Frontal cortex (tissue), 4 donors: ENCODE measurements around the gene LIMS1. TPM values are rescaled to one million over a fixed set of nuclear protein-coding genes. Genes with fewer than 3 reads are reported as not detected.

Experiments used
- DNase-seq, 2 donors: peaks; one replicate each; pipeline ENCODE4 v3.0.0; 2012; ENCODE audit warnings: low spot score in 2 of 2
- FAIRE-seq: peaks from 2 replicates; lab custom pipeline; 2012; peaks lifted over from hg19 to GRCh38; lab: Jason Lieb, UNC
- total RNA-seq: library from RNA; depleted of rRNA; stranded (reverse); fragments of >200 nt; gene quantifications from one replicate; pipeline ENCODE4 v1.2.3, GENCODE V29; 2014
- donor health status: control.
- donor health status: control.
- donor health status: control.

Gene LIMS1
- total RNA-seq, 1 donor from 2014 or later, result 11.8 TPM

DNA sequence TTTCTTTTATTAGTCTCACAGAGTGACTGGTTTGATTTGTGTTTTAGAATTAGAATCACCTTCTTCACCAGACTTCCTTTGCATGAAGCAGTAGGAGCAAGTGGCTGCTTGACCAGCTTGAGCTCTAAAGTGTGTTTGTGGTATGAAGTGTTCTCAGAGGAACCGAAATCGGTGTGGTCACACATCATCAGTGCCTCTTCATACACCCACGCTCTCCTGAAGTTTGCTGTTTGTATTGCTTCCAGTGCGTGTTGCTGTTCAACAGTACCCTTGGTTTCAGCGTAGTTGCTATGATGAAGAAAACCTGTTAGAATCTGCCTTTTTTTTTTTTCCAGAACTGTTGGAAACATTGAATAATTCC is 77.9 kb downstream of the LIMS1 start:
- no peak for DNase-seq
- FAIRE-seq, result no peak

DNA sequence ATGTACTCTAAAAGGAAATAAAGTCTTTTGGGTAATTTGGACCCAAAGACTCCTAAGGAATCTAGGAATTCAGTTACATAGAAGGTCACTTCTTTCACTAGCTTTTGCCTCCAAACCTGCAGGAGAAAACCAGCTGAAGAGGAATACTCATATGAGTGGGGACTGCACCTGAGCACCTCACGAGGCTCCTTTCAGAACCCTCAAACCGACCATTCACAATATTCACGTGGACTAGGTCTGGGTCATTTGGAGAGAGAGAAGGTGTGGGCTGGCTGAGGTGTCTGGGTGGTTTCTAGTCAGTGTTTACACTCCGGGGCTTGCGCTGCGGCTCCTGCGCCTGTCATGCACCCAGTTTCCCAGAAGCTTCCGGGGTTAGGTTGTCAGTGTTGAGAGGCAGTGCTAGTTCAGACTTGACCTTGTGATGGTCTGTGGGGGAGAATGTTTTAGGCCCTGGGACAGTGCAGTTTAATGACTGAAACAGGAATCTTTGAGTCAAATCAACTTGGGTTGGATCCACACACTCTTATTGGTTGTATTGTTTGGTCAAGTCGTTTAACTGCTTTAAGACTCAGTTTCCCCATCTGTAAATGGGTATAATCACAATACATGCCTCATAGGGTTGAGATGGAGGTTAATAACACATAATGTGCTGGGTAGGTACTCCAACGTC is 78.4 kb downstream of the LIMS1 start:
- FAIRE-seq, result no peak
- no peak for DNase-seq

DNA sequence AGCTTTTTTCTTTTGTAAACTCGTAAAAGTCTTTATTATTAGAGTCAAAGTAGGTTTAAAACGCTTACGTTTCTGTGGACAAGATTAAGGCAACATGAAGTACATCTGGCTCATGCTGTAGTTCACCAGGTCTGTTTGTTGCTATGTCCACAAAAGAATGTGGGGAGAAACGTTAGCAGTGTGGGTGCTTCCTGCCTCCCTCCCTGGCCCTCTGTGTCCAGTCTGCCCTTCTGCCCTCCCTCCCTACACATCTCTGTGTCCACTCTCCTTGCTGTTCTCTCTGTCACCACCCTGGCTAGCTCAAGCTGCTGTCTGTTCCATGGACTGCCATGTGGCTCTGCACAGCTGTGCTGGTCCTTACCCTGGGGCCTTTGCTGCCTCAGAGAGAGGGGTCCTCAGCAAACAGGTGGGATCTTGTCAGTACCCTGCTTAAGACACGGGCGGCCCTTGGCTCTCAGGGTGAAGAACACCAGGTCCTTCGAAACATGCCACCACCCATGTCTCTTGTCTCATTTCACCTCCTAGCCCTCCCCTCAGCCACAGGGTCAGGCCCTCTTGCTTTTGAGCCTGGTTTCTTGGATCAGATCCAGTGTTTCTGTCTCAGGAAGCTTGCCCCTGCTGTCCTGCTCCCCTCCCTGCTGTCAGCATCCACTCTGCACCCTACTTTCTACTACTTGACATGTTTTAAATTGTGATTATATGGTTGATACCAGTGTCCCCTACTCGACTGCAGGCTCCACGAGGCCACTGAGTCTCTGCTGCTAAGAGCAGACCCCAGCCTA is 79.2 kb downstream of the LIMS1 start:
- DNase-seq (no peak), FAIRE-seq (no peak)

DNA sequence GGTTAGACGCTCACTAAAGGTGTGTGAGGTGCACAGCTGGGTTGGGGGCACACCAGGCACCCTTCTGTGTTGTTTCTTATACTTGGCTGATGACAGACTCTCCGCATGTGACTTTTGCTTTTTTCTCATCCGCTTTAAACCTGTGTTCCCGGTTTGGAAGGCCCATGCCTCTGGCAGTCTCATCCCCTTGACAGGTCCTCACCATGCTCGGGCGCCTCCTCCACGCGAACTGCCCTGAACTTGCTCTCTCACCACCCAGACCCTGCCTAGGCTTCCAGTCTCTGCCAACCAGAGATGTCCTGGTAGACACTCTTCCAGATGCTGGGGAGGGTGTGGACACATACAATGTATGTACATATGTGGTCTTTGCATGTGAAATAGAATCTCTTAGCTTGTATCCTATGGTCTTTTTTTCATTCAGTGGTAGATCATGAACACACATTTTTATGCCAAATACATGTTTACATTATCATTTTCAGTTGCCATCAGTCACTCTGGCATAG is 79.8 kb downstream of the LIMS1 start:
- no peak for FAIRE-seq
- DNase-seq, result no peak

DNA sequence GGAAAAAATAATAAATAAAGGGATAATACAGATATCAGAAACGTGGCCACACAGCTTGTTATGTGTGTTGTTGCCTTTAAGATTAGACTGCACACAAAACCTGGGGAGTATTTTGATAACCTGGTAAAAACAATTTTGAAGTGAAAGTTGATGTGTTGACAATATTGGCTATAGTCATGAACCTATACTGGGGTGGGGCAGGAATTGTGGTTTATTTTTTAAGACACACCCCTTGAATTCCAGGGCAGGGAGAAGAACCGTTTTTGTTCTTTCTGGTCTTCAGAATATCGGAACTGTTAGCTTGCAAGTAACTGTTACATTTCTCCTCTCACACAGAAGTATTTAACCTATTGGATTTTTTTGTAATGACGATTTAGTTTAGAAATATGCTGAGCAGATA is 80.4 kb downstream of the LIMS1 start:
- no peak for FAIRE-seq
- DNase-seq, result no peak

DNA sequence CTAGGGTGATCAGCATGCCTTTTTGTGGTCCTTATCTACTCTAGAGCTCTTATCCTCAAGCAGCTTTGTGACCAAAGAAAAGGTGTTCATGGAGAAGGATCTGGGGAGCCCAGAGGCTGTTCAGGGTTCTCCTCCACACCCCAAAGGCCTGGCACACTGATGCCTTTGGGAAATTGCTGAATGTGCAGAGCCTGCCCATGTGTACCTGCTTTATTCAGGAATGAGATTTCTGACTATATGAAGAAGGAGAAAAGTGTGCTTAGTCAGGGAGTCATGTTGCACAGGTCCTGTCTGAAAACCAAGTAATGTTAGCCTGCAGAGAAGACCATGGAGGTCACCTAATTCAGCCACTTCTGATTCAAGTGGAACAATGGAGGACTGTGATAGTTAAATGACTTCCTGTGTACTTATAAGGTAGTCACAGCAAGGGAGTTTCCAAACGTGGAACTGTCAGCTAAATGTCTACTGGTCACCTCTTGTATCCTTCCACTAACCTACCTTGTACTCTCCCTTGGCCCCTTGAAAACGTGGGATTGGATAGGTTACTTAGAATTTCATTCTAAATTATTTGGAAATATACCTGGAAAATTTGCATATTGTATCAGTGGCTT is 81.3 kb downstream of the LIMS1 start:
- DNase-seq, result no peak
- no peak for FAIRE-seq

DNA sequence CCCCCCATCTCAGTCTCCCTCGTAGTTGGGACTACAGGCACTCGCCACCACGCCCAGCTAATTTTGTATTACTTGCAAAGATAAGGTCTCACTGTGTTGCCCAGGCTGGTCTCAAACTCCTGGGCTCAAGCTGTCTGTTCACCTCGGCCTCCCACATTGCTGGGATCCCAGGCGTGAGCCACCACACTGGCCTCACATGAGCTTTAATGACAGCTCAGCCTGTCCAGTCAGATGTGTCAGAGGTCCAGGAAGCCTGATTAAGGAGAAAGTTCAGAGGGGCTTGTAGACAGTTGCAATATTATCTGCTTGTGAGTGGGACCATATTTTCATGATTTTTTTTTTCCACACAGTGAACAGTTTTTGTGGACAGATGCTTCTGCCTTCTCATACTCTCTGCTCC is 82.0 kb downstream of the LIMS1 start:
- no peak for FAIRE-seq
- DNase-seq, result no peak

DNA sequence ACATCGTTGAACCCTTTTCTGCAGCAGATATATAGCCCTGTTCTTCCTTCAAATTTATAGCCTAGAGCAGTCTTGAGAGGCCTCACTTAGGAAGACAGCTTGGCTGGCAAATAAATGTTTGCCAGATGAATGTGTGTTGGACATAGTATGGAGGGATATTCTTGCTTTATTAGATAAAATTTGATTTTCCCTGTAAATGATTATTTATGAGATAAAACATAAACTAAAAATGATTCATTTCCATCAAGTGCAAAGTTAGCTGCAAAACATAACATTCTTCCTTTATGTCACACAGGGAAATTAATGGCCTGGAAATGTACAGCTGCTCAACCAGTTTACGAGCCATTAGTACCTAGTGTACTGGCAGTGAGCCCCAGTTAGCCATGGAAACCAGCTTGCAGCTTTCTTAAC is 82.5 kb downstream of the LIMS1 start:
- FAIRE-seq (no peak), DNase-seq (no peak)

DNA sequence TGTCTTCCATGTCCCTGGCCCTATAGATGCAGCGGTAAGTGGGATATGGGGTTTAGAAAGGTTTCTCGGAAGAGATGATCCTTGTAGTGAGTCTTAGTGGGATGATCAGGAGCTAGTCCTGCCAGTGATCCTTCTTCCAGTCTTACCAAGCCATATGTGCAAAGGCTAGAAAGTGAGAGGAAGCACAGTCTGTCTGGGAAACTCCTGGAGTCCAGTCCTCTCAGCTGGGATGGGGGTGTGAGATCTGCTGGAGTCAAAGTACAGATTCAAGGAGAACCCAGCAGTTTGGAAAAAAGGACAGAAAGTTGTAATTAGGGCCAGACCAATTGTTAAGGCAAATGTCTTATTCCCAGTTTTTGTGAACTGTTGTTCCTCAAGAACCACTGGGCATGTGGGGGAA is 83.3 kb downstream of the LIMS1 start:
- FAIRE-seq, result no peak
- no peak for DNase-seq

DNA sequence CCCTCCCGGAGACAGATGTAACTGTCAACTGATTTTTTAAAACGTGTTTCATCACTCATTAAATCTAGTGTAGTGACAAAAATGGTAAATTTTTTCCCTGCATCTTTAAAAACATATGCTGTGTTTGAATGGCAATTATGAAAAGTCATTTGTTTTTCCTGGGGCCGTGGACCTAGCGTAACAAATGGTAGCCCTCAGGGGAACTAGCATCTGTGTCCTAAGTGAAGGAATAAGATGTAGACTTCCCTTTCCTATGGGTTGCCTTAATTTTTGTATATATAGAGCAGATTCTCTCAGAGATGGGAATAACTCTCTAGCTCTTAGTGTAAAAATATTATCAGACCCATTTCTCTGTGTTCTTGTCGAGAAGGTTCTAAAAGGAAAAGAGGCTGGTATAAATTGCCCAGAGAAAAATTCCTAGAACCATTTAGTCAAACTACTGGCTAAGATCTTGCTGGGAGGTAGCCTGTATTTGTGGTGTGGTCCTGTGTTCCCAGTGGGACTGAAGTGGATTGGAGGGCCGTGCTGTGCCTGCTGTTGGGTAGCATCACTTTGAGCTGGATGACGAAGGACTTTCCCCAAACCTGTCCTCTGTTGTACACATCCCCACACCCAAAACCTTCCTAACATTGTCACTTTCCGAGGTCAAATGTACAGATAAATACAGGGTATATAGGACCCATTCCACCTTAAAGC is 85.8 kb downstream of the LIMS1 start:
- FAIRE-seq (no peak), DNase-seq (no peak)

DNA sequence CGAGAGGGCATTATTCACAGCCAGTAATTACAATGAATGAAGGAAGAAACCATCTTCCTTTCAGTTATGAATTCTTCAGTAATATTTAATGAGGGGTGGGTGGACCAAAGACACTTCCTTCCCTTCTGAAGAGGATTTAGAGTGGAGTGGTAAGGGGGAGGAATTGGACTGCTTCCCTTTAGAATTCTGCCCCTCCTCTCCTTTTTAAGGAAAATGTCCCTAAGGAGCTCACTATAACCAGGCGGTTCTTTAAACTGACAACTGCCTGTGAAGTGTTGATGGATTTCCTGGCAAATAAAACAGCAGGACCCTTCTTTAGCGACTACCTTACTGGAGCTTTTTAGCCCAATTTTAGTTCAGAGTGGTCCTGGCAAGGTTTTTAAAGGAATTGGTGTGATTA is 86.4 kb downstream of the LIMS1 start:
- FAIRE-seq (no peak), DNase-seq (no peak)

DNA sequence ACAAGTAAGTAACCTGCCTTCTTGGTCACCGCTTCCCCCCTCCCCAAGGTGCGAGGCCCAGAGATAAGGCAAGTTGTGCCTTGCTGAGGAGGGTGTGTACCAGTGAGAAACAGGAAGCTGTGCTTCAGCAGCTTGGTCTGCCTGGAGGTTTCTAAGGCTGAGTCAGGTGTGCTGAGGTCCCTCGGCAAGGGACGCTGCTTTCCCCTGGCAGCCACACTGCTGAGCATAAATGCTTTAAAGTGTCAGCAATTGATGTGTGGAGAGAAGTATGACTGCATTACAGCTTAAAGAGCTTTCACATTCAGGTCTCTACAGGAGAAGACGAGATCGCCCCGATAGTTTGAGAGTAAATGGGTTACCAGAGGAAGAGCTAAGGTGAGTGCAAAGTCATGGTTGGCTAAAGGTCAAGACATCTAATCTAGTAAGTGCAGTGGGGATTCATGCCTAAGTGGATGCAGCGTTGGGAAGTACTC is 86.9 kb downstream of the LIMS1 start:
- DNase-seq, result no peak
- no peak for FAIRE-seq

DNA sequence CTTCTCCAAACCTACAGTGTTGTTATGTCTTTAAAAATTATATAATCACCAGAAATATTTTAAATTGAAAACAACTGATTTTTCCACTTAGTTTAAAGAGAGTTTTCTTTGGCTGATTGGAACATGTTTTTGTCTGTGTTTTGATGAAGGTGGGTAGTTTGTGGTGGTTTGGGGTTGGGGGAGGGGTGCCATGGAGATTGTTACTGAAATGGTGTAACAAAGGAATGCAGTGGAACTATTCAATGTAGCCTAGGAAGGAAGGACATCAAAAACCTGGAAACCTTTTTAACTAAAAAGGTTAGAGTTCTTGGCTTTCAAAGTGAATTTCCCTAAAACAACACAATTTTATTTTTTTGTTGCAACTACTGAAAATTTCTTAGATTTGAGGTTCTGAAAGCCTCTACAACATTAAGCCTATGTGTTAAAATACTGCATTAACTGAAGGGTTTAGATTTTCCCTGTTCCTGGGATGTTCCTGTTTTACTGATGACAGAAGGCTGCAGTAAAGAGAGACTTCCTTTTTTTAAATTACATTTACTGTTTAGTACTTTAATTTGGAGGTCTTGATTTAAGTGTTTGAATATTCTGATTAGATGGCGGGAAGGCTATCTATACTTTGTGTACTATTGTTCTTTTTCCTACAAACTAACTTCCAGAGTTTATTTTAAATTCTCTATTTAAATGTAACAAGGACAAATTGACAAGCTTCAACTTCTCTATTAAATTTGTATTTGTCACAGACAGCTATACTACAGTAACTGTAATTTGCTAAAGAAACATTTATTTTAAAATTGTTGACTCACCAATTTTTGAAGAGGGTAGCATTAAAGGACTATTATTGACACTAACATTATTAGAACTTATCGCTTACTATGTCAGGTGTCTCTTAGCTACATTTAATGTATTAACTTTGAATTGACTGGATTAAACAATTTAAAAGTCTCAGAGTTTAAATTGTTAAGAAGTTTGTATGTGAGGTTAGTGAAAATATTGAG is 87.7 kb downstream of the LIMS1 start:
- DNase-seq (no peak), FAIRE-seq (no peak)

DNA sequence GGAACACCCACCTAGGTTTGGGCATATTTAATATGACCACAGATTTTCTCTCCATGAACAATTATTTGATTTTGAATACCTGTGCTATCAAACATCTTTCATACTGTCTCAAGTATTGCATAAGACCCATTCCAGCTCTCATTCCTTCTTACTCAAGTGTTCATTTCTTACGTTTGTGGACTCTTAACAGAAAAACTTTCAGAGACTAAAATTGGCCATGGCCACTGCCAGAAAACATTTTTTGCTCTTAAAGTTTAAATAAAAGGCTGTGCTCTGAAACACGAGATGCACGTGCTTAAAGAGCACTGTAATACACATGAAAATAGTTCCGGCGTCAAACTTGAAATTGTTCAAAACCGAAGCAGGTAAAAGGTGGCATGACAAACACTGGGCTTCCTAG is 89.3 kb downstream of the LIMS1 start:
- DNase-seq (no peak), FAIRE-seq (no peak)

DNA sequence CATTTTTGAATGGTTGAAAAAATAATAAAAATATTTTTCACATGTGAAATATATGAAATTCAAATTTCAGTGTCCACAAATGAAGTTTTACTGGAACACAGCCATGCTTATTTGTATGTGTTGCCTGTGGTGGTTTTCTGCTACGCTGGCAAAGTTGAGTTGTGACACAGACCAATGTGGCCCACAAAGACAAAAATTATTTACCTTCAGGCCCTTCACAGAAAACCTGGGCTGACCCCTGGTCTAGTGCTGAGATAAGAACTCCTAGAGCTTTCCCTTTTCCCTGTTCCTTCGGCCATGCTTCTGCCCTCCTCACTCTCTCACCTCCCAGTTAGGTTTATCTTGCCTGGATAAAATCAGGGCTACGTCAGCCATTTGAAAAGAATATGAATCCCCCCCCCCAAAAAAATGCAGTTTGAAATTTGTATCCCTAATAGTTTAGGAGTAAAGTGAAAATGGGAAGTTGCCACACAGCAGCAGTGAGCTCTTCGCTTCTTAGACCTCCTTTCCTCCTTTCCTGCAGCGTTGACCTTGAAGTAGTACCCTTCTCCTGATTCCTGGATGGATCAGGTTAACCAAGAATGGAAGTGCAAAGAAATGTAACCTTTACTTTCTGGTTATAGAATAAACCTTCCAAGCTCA is 91.0 kb downstream of the LIMS1 start:
- FAIRE-seq, result no peak

DNA sequence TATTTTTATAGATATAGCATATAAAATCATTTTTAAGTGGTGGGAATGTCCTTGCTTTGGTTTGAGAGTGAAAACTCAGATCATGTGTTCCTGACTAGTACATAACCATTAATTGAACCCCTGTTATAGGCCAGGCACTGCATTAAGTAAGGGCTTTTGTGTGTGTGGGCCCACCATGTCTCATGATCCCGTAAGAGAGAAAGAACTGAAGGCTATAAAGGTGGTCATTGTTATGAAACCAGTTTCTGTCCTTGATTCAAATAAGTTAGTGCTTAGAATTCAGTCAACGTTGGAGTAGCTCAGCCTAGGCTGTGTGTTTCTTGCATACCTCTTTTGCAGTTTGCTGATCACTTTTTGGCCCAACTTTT is 91.5 kb downstream of the LIMS1 start:
- DNase-seq, result no peak
- FAIRE-seq, result no peak

More for the DNA sequence above, 91.0 kb downstream of the LIMS1 start:
- DNase-seq, result no peak

DNA sequence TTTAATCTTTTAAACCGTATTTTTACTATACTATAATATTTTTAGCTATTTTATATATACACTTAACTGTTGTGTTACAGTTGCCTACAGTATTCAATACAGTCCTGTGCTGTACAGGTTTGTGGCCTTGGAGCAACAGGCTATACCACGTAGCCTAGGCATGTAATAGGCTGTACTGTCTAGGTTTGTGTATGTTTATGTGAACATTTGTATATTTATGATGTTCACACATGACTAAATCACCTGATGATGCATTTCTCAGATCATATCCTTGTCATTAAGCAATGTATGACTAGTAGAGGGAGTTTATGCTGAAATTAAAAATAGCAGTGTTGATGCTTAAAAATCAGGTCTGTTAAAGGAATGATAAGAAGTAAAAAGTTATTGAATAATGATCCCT is 92.7 kb downstream of the LIMS1 start:
- FAIRE-seq, result no peak
- no peak for DNase-seq

DNA sequence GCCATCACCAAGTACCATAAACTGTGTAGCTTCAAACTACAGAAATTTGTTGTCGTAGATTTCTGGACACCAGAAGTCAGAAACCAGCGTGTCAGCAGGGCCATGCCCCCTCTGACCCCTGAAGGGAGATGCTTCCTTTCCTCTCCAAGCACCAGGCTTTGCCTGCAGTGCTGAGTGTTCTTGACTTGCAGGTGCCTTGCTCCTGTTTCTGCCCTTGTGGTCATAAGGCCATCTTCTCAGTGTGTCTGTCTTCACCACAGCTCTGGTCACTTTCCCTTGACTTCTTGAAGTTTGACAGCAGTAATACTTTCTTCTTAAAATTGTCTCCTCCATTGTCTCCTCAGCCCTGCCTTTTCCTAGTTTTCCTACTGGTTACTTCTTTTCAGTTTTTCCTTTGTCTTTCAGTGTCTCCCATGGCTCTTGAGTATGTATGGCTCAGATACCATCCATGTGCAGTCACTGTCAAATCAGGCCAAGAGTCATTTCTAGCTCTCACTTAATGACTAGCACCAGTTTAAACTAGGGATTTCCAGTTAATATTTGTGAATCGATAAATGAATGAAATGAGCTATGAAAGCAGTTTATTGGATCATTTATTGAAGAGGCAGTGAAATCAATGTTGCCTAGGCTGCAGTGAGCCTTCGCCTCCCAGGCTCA is 93.8 kb downstream of the LIMS1 start:
- FAIRE-seq, result no peak
- no peak for DNase-seq
